HepG2 (cell line): ENCODE measurements around the gene OSM. TPM values are rescaled to one million over a fixed set of nuclear protein-coding genes. Genes with fewer than 3 reads are reported as not detected.

Experiments
- ATAC-seq: fragments of 200-7000 bp; cut with Tn5 transposase; 3 replicates; pipeline ENCODE4 v1.9.1; 2020; ENCODE audit warnings: mild to moderate bottlenecking, moderate library complexity
- BruUV-seq: library from RNA; stranded (reverse); fragments of 400-500 nt; replicated peaks from 2 replicates; lab custom pipeline; 2021; lab: Mats Ljungman, UMichigan
- CTCF ChIA-PET: fragments of 300-600 bp; formaldehyde crosslinking; extraction: SDS; loops from one replicate; lab custom pipeline; 2021; ENCODE audit warnings: low total read pairs, inconsistent platforms, low intra/inter-chr PET ratio; lab: Yijun Ruan, JAX
- POLR2A ChIA-PET: fragments of 350-600 bp; sonication (Branson Sonifier 250); formaldehyde crosslinking; loops from one replicate; lab custom pipeline; 2020; ENCODE audit warnings: antibody characterized with exemption, inconsistent platforms; lab: Yijun Ruan, JAX
- DNase-seq: peaks from one replicate; pipeline ENCODE4 v3.0.0-alpha.2; 2015; ENCODE audit warnings: low spot score
- FAIRE-seq: peaks from 3 replicates; lab custom pipeline; 2011; peaks lifted over from hg19 to GRCh38; lab: Jason Lieb, UNC
- H2AFZ ChIP-seq: one replicate; pipeline ENCODE4 v1.6.1; 2011; ENCODE audit warnings: low read length, inconsistent platforms
- H3K27ac ChIP-seq: fragments of 300-600 bp; 3 replicates; pipeline ENCODE4 v1.8.0; 2011; ENCODE audit warnings: mixed run types, mild to moderate bottlenecking, mixed read lengths, low read length, inconsistent platforms; ENCODE audit not compliant: insufficient read depth; ENCODE audit errors: extremely low read length
- H3K27me3 ChIP-seq, 2 experiments: fragments of 200-600 bp in 1 of 2; 2 replicates in 1 of 2; 3 replicates in 1 of 2; pipeline versions ENCODE4 v1.6.0 to v1.8.0; 2011; ENCODE audit warnings: low read length in 2 of 2, mild to moderate bottlenecking in 2 of 2, moderate library complexity in 2 of 2, inconsistent platforms in 1 of 2; ENCODE audit not compliant: insufficient read depth in 2 of 2, control insufficient read depth in 1 of 2
- H3K36me3 ChIP-seq, 2 experiments: fragments of 200-600 bp in 1 of 2; replicated peaks in 1 of 2; 2 replicates in 1 of 2; 3 replicates in 1 of 2; pipeline versions ENCODE4 v1.5.1 to v1.8.0; 2011; ENCODE audit warnings: low read length in 2 of 2, inconsistent platforms in 1 of 2; ENCODE audit not compliant: insufficient read depth in 2 of 2, control insufficient read depth in 1 of 2
- H3K4me1 ChIP-seq: 2 replicates; pipeline ENCODE4 v1.5.1; 2012; ENCODE audit warnings: low read length, inconsistent platforms; ENCODE audit not compliant: insufficient read depth
- H3K4me2 ChIP-seq: 2 replicates; pipeline ENCODE4 v1.6.0; 2011; ENCODE audit warnings: low read depth, low read length, inconsistent platforms
- H3K4me3 ChIP-seq, 3 experiments: fragments of 200-600 bp in 1 of 3; sonication (generic), shearing (Covaris generic) in 1 of 3; replicated peaks in 1 of 3; 2 replicates each; pipeline ENCODE4 v1.5.1; 2011 to 2016; ENCODE audit warnings: low read length in 3 of 3, inconsistent platforms in 2 of 3, low read depth in 2 of 3, mild to moderate bottlenecking in 2 of 3, control low read depth in 1 of 3, mixed read lengths in 1 of 3; ENCODE audit not compliant: insufficient read depth in 1 of 3
- H3K79me2 ChIP-seq: one replicate; pipeline ENCODE4 v1.6.1; 2011; ENCODE audit warnings: low read length, inconsistent platforms; ENCODE audit not compliant: insufficient read depth
- H3K9ac ChIP-seq: 2 replicates; pipeline ENCODE4 v1.6.0; 2011; ENCODE audit warnings: mild to moderate bottlenecking, low read depth, low read length, inconsistent platforms; ENCODE audit not compliant: insufficient read depth
- H3K9me3 ChIP-seq: 2 replicates; pipeline ENCODE4 v1.5.1; 2012; ENCODE audit warnings: mild to moderate bottlenecking, low read length
- H4K20me1 ChIP-seq: 2 replicates; pipeline ENCODE4 v1.6.0; 2011; ENCODE audit warnings: inconsistent platforms, mild to moderate bottlenecking, low read length, moderate library complexity; ENCODE audit not compliant: insufficient read depth
- ESRRA ChIP-seq: sonication (generic); formaldehyde crosslinking; IDR thresholded peaks from 2 replicates; pipeline ENCODE4 v1.5.1; 2020; ENCODE audit warnings: mild to moderate bottlenecking, low read depth, missing genetic modification reagents
- GZF1 ChIP-seq: sonication (generic); formaldehyde crosslinking; IDR thresholded peaks from 2 replicates; pipeline ENCODE4 v1.5.1; 2020; ENCODE audit warnings: mild to moderate bottlenecking, missing genetic modification reagents
- MZF1 ChIP-seq: sonication (generic); formaldehyde crosslinking; IDR thresholded peaks from 2 replicates; pipeline ENCODE4 v1.8.1; 2023; ENCODE audit warnings: mild to moderate bottlenecking, missing genetic modification reagents, borderline replicate concordance
- SRSF4 ChIP-seq: fragments of 200-400 bp; formaldehyde crosslinking; IDR thresholded peaks from one replicate; pipeline ENCODE4 v1.6.1; 2018; ENCODE audit warnings: mild to moderate bottlenecking, low read depth, low read length, moderate library complexity; ENCODE audit not compliant: poor library complexity, severe bottlenecking
- ZBTB40 ChIP-seq, 2 experiments: fragments of 450-650 bp in 1 of 2; sonication (generic) in 1 of 2; formaldehyde crosslinking in 1 of 2; IDR thresholded peaks; 2 replicates each; pipeline versions ENCODE4 v1.6.1 to v1.8.0; 2016 to 2022; ENCODE audit warnings: antibody characterized with exemption in 1 of 2, mild to moderate bottlenecking in 1 of 2, missing genetic modification reagents in 1 of 2
- ZNF703 ChIP-seq: sonication (generic); formaldehyde crosslinking; IDR thresholded peaks from 2 replicates; pipeline ENCODE4 v1.5.1; 2020; ENCODE audit warnings: missing genetic modification reagents, mild to moderate bottlenecking, moderate library complexity, borderline replicate concordance
- ZNF782 ChIP-seq: sonication (generic); formaldehyde crosslinking; IDR thresholded peaks from 2 replicates; pipeline ENCODE4 v1.4.0; 2020; ENCODE audit warnings: missing genetic modification reagents, mild to moderate bottlenecking, borderline replicate concordance
- ZSCAN12 ChIP-seq: sonication (generic); formaldehyde crosslinking; IDR thresholded peaks from 2 replicates; pipeline ENCODE4 v1.9.0; 2021; ENCODE audit warnings: mild to moderate bottlenecking, missing genetic modification reagents
- WGBS: methylation state at CpG from one replicate; pipeline ENCODE4 v1.1.6; 2017; ENCODE audit warnings: low lambda C conversion rate; 5-methylcytosine and 5-hydroxymethylcytosine counted together
- in situ Hi-C: cut with HindIII; loops from 2 replicates; pipeline ENCODE4 v1.10.0; 2017; ENCODE audit warnings: low pct_unique_long_range_greater_than_20kb; ENCODE audit not compliant: extremely low pct_ligation_motif_present
- intact Hi-C: fragments of 100-400 bp; cut with micrococcal nuclease; formaldehyde crosslinking; loops from one replicate; pipeline ENCODE4 v1.10.0; 2022; ENCODE audit not compliant: unreplicated experiment
- polyA plus RNA-seq, 8 experiments: library from polyadenylated mRNA; depleted of rRNA in 3 of 8; stranded (reverse) in 7 of 8; unstranded in 1 of 8; fragments of >200 nt; fragmentation: Illumina TruSeq in 4 of 8; extraction: Trizol in 4 of 8; gene quantifications; 2 replicates each; pipeline versions ENCODE4 v1.2.1 to v1.2.3, GENCODE V29; 2011 to 2016; ENCODE audit warnings: low read depth in 4 of 8, missing spikeins in 1 of 8, mixed read lengths in 1 of 8; ENCODE audit not compliant: insufficient read depth in 1 of 8
- total RNA-seq, 5 experiments: library from RNA; depleted of rRNA; stranded (reverse); fragments of >200 nt; fragmentation: Illumina TruSeq; extraction: Trizol; gene quantifications; 2 replicates each; pipeline ENCODE4 v1.2.3, GENCODE V29; 2016; ENCODE audit warnings: low read depth in 1 of 5
- TF ChIP-seq, protein P1 (sequence below): sonication (generic); formaldehyde crosslinking; IDR thresholded peaks from 2 replicates; pipeline ENCODE4 v1.8.0; 2023; ENCODE audit warnings: mild to moderate bottlenecking, missing genetic modification reagents
- TF ChIP-seq, protein P2 (sequence below): sonication (generic); formaldehyde crosslinking; IDR thresholded peaks from 2 replicates; pipeline ENCODE4 v1.8.1; 2023; ENCODE audit warnings: mild to moderate bottlenecking, inconsistent platforms, moderate library complexity, missing genetic modification reagents, borderline replicate concordance

Gene OSM
- total and polyA plus RNA-seq, 2 of the 13 experiments (the other 11 are each of a cell fraction or from before 2014, with no cell fraction given) = not detected

DNA sequence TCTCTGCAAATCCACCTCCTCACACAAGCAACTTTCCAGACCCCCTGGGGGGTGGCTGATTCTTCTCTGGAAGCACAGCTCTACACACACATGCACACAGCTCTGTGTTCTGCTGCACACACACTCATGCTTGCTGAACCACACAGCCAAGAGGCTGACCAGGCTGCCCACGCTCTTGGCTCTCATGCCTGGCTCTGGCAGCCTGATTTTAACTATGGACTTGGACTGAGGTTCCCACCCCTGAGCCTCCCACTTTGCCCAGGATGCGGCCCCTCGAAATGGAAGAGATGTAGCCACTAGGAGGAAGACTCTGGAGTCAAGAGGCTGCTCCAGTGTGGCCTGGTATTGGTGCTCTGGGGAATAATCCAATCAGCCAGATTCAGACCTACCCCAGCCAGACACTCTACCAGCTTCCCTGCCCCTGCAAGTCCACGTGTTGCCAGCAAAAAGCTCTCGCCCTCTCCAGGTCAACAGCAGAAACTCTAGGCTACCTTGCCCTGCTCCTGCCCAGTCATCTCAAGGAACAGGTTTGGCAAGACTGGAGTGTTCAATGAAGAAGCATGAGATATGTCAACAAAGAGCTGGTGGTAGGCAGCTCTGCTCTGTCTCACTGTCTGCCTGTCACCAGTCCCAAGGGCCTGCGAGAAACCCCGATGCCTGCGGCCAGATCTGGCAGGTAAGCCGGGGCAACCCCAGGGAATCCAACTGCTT is 31.5 kb upstream of the OSM start:
- CTCF ChIA-PET = no interaction called here
- H3K4me1 ChIP-seq = no peaks in the 10 kb centered on the region
- in situ Hi-C loops = no loop called here
- H3K9me3 ChIP-seq = no peaks in the 10 kb centered on the region
- BruUV-seq = no TSS peak
- WGBS = 67% methylated on average over 2 of the region's 9 CpGs
- DNase-seq (no peak), ATAC-seq (no peak), FAIRE-seq (no peak)
- no peak overlapping the region for H3K27ac ChIP-seq
- no peak overlapping the region for H2AFZ ChIP-seq
- no peak overlapping the region for H3K9ac ChIP-seq
- POLR2A ChIA-PET = no interaction called here
- no peaks in the 10 kb centered on the region for H3K79me2 ChIP-seq
- peaks cover 11 to 17% of the 10 kb centered on the region in 2 experiments; a peak in 3 of 5 replicates for H3K36me3 ChIP-seq
- no peak for TF ChIP-seq ZNF703 (CRISPR knock-in tag)
- TF ChIP-seq, protein P1, sequence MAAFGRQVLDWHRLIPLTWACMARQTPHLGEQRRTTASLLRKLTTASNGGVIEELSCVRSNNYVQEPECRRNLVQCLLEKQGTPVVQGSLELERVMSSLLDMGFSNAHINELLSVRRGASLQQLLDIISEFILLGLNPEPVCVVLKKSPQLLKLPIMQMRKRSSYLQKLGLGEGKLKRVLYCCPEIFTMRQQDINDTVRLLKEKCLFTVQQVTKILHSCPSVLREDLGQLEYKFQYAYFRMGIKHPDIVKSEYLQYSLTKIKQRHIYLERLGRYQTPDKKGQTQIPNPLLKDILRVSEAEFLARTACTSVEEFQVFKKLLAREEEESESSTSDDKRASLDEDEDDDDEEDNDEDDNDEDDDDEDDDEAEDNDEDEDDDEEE = no peak
- TF ChIP-seq, protein P2, sequence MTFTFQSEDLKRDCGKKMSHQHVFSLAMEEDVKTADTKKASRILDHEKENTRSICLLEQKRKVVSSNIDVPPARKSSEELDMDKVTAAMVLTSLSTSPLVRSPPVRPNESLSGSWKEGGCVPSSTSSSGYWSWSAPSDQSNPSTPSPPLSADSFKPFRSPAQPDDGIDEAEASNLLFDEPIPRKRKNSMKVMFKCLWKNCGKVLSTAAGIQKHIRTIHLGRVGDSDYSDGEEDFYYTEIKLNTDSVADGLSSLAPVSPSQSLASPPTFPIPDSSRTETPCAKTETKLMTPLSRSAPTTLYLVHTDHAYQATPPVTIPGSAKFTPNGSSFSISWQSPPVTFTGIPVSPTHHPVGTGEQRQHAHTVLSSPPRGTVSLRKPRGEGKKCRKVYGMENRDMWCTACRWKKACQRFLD (CRISPR knock-in tag) = no peak
- no peak for TF ChIP-seq MZF1 (CRISPR knock-in tag)
- TF ChIP-seq ZSCAN12 (CRISPR knock-in tag) = no peak
- no peak for TF ChIP-seq ESRRA (CRISPR knock-in tag)
- no peak for TF ChIP-seq ZNF782 (CRISPR knock-in tag)
- TF ChIP-seq ZBTB40 (IDR thresholded peaks at IDR 0.05) = no peak
- TF ChIP-seq ZBTB40 (CRISPR knock-in tag; IDR thresholded peaks at IDR 0.05) = no peak
- TF ChIP-seq GZF1 (CRISPR knock-in tag) = no peak
- TF ChIP-seq SRSF4 = no peak
- H3K4me3 ChIP-seq = no peak overlapping the region
- no peak overlapping the region for H3K4me2 ChIP-seq
- no peaks in the 10 kb centered on the region for H4K20me1 ChIP-seq
- intact Hi-C loops = no loop called here
- no peaks in the 10 kb centered on the region for H3K27me3 ChIP-seq
